Suppressor macrophage (primary cell): Measurements from ENCODE around the gene SLC29A1.

ENCODE experiments used
- DNase-seq, 4 experiments: peaks; one replicate each; pipeline ENCODE4 v3.0.0-alpha.2; 2020 to 2022

SLC29A1 gene

DNA sequence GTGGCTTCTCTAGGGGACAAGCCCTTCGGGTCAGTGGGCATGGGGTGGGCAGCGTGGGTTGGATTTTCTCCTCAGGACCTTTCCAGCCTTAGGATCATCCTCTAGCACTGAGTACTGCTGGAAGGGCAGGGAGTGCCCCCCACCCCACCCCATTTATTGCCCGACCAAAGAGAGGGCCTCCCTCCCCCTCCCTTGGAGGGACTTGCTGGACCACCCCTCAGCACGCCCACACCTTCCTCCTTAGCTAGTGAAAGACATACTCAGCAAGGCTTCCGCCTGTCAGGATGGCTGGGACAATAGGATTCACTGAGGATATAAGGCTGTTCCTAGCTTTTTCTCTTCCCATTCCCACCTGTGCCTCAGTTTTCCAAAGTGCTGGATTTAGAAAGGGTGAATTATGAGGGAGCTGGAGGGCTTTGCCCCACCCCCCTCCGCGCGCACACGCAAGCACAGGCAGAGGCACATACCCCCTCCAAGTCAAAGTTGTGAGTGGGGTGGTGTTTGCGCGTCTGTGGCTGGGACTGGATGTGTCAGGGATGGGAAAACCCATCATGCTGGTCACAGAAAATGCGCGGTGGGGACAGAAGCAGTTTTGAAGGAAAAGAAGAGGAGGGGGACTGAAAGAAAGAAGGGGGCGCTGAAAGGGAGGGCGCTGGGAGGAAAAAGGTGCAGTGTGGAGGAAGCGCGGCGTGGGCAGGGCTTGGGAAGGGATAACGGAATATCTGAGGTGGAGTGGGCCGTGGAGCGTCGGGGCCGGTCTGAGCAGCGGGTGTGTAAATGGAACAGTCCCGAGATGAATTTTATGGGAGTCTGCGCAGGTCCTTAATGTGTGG lies 693 bp upstream of the SLC29A1 start:
- DNase-seq, result no peak

DNA sequence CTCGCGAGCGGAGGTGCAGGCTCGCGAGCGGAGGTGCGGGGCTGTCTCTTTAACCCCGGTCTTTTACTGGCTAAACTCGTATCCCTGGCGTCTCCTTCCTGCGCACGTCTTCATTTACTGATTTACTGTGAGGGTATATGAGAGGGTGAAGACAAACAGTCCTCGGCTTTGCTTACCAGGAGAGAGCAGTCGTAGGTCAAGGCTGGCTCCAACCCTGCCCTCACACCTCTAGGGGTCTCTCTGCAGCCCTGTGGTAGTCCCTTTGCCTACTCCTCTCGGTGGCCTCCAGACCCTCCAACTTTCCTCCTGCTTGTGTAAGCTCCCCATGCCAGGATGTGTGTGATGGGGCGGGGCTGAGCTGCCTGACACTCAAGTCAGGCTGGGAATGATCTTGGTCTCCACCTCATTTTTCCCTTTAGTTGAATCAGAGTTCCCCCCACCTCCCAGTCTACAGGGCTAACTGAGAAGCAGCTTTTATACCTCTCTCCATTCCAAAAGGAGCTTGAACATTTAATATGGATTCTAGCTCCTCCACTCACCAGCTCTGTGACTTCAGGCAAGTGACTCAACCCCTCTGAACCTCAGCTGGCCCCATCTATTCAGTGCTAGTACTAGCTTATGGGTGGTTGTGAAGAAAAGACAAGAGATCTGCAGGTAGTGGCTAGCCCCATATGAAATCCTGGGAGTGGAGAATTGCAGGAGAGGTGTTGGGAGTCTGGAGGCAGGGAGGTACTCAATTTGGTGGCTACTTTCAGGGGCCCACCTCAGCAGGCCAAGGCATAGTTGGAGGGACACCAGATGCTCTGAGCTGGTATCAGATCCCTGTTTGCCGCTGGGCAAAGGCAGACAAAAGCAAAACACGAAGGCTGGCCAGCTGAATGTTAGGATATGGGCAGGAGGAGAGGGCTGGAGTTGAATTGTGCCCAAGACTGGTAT lies 902 bp downstream of the SLC29A1 start:
- DNase-seq, result no peak

DNA sequence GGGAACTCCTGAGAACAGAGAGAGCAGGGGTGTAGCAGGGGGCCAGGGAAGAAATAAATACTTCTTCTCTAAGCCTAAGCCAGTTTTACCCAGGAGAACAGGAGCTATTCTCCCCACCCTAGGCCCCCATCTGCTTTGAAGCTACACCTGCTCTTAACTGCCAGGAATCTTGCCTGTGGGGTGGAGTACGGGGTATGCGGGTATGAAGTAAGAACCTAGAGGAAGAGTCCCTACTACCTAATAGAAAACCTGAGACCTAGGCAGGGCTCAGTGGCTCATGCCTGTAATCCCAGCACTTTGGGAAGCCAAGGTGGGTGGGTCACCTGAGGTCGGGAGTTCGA lies 1.5 kb downstream of the SLC29A1 start:
- DNase-seq, result no peak

DNA sequence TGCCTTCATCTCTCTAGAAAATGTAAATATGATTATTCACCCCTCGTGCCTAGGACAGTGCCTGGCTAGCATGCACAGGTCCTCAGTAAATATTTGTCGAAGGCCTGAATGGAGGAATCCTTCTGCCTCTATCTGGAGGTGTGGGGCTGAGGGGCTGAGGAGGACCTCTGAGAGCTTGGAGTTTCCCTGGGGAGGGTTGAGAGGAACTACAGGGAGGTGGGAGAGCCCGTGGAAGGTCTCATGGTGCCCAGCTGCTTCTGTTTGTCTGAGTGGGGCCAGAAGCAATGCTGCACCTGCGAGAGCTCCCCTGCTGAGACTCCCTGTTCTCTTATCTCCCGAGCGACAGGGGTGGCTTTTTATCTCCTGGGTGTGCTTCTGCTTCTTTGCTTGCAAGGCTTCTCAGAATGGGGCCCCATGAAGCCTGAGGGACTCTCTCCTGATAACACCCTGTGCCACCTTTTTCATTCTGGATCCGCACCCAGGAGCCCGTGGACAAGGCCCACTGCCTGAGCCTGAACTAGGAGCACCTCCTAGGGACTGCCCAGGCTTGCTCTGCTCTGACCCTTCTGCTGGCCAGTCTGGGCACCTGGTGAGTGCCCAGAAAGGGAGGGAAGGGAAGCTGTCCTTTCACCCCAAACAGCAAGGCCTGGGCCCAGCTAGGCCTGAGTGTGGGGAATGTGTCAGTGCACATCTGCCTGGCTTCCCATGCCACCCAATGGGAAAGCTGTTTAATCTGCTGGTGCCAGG lies 2.4 kb downstream of the SLC29A1 start:
- DNase-seq, result no peak

DNA sequence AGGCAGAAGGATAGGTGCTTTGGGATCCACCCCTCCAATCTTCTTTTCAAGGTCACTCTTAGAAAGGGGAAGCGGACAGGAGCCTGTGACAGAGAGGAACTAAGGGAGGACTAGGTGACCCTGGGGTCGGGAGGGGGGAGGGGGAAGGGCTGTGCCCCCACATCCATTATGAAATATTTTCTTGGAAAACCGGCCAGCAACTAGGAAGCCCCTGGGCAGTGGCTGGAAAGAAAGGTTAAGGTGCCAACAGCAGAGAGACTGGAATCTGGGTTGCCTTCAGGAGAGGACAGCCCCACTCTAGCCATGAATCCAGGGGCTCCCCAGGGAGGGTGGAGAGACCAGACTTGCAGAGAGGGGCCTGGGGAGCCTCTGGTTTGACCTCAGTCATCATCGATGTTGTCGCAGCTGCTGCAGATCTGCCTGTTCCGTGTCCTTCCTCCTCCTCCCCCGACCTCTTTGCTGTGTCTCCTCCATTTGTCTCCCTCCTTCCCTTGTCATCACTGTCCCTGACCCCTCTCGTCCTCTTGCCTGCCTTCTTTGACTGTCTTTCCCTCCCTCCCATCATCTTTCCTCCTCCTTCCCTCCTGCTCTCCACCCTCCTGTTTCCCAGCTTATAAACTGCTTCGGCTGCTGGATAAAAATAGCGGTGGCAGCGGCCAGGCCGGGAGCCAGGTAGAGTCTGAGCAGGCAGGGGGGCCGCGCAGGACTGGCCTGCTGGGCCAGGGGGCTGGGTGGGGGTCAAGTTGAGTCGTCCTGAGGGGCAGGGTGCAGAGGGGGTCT lies 3.2 kb downstream of the SLC29A1 start:
- no peak for DNase-seq

DNA sequence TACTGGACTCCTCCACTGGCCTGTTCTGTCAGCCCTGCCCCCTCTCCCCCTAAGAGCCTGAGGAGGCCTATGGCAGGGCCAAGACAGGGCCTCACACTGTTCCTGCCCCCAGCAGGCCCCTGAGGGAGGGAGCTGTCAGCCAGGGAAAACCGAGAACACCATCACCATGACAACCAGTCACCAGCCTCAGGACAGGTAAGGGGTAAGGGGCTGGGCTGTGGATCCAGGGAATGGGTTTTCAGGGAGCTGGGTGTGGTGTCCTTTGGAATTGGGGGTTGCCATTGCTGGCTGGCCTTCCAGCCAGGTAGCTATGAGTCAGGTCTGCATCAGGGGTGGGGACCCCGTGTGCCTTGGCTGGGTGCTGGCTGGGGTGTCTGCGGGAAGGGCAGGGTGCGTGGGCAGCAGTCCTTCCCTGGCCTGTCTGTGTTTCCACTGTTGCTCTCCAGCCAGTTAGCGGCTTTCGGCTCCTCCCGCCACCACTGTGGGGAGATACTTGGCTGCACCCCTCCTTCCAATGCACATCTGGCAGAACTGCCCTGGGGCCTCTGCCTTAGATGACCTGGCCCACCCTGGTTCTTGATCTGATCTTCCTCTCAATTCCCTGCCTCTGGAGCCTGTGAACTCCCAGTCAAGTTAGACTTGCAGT lies 3.9 kb downstream of the SLC29A1 start:
- DNase-seq, result no peak

DNA sequence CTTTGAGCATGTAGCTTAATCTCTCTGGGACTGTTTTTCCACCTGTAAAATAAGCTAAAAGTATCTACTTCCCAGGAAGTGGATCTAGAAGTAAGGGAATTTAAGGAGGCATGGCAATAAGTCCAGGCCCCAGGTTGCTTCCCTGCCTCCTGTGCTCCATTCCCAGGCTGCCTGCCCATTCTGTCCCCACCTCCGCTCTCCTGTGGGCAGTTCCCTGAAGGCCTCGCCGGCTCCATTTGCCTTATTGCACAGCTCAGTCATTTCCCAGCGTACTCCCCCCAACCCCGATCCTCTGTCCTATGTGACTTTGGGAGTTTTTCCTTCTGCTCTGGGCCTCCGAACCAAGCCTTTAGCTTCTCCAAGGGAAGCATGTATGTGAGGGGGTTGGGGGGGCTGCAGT lies 4.6 kb downstream of the SLC29A1 start:
- no peak for DNase-seq

DNA sequence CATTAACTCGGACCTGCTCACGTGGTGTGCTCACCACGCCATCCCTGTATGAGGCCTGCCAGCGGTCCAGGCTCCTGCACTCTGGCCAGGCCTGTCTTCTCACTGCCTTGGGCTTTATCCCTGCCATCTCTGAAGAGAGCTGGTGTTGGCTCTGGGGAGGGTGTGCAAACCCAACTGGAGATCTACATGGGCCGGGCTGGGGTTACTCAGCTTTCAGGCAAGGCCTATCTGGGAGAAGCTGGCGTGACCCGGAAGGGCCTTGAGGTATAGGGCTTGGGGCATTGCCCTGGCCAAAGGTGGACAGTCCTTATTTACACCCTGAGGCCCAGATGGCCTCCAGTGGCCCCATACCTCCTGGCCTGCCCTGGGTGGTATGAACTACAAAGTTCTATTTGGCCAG lies 5.0 kb downstream of the SLC29A1 start:
- no peak for DNase-seq

DNA sequence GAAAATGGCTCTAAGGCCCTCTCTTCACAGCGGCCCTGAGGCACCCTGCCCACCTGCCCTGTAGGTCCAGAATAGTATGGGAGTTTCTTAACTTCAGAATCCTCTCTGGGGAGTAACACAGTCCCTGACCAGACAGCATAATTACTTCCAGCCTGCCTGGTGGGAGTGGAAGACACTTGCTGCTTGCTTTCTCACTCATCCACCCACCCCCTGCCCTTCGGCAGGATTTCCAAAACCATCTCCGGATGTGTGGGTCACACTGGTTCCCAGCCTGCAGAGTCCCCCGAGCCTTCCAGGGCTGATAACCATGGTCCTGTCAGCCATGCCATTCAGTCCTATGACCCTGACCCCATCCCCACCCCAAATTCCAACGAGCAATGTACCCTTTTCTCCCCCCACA lies 5.4 kb downstream of the SLC29A1 start:
- DNase-seq, result no peak

DNA sequence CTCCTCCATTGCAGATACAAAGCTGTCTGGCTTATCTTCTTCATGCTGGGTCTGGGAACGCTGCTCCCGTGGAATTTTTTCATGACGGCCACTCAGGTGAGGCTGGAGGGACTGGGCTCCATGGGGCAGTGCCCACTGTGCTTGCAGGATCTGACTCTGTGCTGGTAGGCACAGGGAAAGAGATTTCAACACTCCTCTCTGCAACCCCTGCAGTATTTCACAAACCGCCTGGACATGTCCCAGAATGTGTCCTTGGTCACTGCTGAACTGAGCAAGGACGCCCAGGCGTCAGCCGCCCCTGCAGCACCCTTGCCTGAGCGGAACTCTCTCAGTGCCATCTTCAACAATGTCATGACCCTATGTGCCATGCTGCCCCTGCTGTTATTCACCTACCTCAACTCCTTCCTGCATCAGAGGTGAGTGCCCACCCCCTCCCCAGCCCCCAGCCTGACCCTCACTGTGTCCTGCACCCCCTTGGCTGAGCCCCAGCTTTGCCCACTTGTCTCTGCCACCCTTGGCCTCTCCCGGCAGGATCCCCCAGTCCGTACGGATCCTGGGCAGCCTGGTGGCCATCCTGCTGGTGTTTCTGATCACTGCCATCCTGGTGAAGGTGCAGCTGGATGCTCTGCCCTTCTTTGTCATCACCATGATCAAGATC lies 6.1 kb downstream of the SLC29A1 start:
- peak in 1 of 4 experiments; percentile 49 for DNase-seq

DNA sequence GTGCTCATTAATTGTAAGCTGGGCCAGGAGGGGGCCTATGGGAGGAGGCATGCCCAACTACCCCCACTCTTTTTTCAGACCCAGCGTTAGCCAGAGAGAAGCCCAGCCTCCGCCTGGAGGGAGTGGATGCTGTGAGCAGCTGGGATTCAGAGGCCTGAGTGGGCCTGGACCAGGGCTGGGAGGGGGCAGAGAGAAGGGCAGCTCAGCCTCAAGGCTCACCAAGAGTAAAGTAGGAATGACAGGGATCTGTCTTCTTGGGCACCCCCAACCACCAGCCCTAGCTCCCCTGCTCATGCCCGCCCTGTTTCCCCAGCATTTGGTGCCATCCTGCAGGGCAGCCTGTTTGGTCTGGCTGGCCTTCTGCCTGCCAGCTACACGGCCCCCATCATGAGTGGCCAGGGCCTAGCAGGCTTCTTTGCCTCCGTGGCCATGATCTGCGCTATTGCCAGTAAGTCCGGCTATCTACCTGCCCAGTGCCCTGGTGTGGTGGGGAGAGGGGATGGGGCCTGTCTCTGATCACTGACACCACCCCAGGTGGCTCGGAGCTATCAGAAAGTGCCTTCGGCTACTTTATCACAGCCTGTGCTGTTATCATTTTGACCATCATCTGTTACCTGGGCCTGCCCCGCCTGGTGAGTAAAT lies 6.8 kb downstream of the SLC29A1 start:
- no peak for DNase-seq

DNA sequence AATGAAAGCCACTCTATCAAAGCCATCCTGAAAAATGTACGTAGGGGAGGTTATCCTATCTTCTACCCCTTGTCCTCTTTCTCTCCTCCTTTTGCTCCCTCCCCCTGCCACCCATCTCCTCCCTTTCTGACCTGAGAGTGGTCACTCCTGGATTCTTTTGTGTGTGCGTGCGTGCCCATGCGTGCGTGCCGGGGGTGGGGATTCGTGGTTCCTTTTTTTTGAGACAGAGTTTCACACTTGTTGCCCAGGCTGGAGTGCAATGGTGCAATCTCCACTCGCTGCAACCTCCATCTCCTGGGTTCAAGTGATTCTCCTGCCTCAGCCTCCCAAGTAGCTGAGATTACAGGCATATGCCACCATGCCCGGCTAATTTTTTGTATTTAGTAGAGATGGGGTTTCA lies 8.0 kb downstream of the SLC29A1 start:
- DNase-seq, result peak in 2 of 4 experiments; percentile 54 to 62

DNA sequence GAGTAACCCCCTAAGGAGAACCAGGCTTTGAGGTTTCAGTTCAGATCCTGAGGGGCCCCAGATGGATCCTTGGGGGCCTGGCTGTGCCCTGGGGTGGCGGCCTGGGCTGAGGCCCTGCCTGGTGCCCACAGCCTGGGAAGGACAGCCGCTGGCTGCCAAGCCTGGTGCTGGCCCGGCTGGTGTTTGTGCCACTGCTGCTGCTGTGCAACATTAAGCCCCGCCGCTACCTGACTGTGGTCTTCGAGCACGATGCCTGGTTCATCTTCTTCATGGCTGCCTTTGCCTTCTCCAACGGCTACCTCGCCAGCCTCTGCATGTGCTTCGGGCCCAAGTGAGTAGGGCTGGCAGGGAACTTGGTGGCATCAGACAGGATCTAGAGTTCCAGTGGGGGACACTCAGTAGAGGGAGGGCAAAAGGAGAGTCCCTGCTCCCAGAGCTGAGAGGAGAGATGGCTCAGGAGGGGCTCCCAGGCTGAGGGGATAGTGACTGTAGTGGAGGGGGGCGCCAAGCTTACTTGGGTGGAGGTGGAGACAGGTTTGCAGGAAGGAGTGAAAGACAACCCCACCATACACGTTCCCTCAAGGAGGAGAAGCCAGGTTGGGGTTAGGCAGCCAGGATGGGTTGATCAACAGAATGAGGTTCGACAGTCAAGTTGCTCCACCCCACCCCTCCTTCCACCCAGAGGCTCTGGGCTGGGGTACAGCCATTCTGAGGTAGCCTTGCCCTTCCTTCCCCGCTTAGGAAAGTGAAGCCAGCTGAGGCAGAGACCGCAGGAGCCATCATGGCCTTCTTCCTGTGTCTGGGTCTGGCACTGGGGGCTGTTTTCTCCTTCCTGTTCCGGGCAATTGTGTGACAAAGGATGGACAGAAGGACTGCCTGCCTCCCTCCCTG lies 9.5 kb downstream of the SLC29A1 start:
- no peak for DNase-seq

DNA sequence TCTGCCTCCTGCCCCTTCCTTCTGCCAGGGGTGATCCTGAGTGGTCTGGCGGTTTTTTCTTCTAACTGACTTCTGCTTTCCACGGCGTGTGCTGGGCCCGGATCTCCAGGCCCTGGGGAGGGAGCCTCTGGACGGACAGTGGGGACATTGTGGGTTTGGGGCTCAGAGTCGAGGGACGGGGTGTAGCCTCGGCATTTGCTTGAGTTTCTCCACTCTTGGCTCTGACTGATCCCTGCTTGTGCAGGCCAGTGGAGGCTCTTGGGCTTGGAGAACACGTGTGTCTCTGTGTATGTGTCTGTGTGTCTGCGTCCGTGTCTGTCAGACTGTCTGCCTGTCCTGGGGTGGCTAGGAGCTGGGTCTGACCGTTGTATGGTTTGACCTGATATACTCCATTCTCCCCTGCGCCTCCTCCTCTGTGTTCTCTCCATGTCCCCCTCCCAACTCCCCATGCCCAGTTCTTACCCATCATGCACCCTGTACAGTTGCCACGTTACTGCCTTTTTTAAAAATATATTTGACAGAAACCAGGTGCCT lies 10.2 kb downstream of the SLC29A1 start:
- DNase-seq, result peak in 3 of 4 experiments; percentile 43 to 48 (median 47)

DNA sequence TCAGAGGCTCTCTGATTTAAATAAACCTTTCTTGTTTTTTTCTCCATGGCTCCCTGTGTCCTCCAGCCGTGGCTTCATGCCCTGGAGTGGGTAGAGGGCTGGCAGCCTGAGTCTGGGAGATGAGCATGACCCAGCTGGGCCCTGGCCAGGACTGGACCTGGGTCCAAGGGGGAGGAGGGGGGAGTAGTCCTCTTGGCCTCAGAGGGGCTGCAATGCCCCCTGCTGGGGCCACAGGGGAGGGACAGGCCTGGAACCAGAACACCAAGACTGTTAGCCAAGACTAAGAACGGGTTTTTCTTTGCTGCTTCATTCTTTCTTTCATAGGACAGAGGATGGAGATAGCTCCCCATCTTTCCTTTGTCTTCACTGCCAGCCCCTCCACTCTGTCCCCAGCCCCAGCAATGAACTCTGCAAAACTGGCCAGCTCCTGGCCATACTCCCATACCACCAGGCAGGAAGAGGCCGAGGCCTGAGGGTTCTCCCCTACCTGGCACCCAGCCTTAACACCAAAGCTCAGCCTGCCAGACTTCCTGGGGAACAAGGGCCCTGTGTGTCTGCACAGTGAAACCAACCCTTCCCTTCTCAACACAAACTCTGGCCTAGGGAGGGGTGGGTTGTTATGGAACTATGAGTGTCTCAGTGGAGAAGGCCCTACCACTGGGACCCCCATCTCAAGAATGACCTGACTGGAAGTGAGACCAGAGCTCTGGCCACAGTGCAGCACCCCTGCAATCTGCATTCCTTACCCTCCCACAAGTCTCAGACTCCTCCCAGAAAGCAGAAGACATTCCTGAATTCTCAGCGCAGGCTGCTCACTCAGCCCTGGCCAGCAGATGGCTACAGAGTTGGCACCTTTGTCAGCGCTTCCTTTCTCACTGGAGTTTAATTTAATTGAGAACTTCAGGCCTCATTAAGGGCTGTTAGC lies 11.0 kb downstream of the SLC29A1 start:
- peak; percentile 54 to 70 (median 62) for DNase-seq

DNA sequence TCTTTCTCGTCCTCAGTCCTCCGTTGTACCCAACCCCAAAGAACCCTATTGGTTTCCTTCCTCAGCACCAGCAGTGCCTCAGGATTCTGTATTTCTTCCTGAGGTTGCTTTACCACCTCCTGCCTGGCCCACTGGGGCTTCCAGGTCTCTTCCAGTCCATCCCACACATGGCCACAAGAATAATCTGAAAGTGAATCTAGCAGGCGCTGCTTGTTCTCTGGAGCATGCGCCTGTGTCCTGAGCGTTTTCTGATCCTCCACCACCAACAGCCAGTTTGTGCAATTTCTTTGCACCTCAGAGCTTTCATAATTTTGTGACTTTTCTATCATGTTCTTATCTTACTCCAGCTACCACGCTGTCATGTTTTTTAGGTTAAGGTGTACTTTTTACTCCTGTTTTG lies 11.9 kb downstream of the SLC29A1 start:
- DNase-seq, result no peak

DNA sequence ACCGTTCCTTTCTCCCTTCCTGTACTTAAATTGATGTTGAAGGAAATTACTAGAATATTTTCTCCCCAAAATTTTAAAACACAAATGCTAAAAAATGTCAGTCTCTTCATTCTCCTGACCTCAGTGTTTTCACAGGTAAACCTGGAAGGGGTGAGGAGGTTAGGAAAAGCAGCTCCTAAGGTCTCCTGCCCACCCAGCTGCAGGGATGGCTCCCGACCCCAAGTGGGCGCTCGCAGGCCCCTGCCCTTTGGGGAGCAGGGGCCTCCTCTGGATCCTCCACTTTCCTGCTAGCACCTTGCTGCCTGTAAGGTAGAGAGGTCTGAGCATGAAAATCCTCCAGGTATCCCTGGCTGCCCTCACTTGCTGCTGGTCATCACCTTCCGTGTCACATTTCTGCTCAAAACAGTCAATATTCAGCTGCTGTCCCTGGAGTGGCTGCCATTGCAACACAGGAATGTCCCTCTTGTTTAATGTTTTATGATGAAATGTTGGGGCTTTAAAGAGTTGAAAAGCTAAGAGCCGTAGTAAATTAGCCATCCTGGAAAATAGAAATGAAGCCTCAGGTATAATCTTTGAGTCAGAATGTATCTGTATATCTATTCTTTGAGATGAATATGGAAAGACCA lies 12.6 kb downstream of the SLC29A1 start:
- no peak for DNase-seq
